KMS-11 (cell line): ENCODE results near the gene CBR1.

ENCODE experiments used
- H2AFZ ChIP-seq: fragments of 200-600 bp; sonication (generic); 2 replicates; pipeline ENCODE4 v1.6.1; 2016; ENCODE audit warnings: antibody characterized with exemption, mixed run types, low read depth
- H3K27ac ChIP-seq: fragments of 200-600 bp; sonication (generic); 2 replicates; pipeline ENCODE4 v1.6.1; 2016; ENCODE audit warnings: mild to moderate bottlenecking, mixed run types
- H3K27me3 ChIP-seq: fragments of 200-600 bp; sonication (generic); 2 replicates; pipeline ENCODE4 v1.6.1; 2017; ENCODE audit warnings: mild to moderate bottlenecking, low read depth, mixed run types, moderate library complexity; ENCODE audit not compliant: insufficient read depth
- H3K36me3 ChIP-seq: fragments of 200-600 bp; sonication (generic); 2 replicates; pipeline ENCODE4 v1.6.1; 2017; ENCODE audit warnings: mild to moderate bottlenecking, mixed run types; ENCODE audit not compliant: insufficient read depth
- H3K4me1 ChIP-seq: fragments of 200-600 bp; sonication (generic); 2 replicates; pipeline ENCODE4 v1.6.1; 2016; ENCODE audit warnings: mild to moderate bottlenecking, low read depth, mixed run types; ENCODE audit not compliant: poor library complexity, severe bottlenecking
- H3K4me2 ChIP-seq: fragments of 200-600 bp; sonication (generic); 2 replicates; pipeline ENCODE4 v1.7.0; 2016; ENCODE audit warnings: mild to moderate bottlenecking, mixed run types
- H3K4me3 ChIP-seq: fragments of 200-600 bp; sonication (generic); IDR thresholded peaks from 2 replicates; pipeline ENCODE4 v1.6.1; 2017; ENCODE audit warnings: low read depth, low read length, mixed read lengths; ENCODE audit not compliant: insufficient read depth
- H3K79me2 ChIP-seq: fragments of 200-600 bp; sonication (generic); 2 replicates; pipeline ENCODE4 v1.6.1; 2016; ENCODE audit warnings: low read depth, mixed run types; ENCODE audit not compliant: insufficient read depth
- H3K9ac ChIP-seq: fragments of 200-600 bp; sonication (generic); 2 replicates; pipeline ENCODE4 v1.6.1; 2016; ENCODE audit warnings: mild to moderate bottlenecking, mixed run types
- H4K20me1 ChIP-seq: fragments of 200-600 bp; sonication (generic); 2 replicates; pipeline ENCODE4 v1.6.1; 2016; ENCODE audit warnings: mild to moderate bottlenecking, mixed run types; ENCODE audit not compliant: insufficient read depth
- CTCF ChIP-seq: fragments of 200-600 bp; sonication (generic); conservative IDR thresholded peaks from 2 replicates; pipeline ENCODE4 v1.6.1; 2017; ENCODE audit warnings: low read depth, mild to moderate bottlenecking, antibody characterized with exemption, low read length, moderate library complexity, mixed read lengths

Gene CBR1

GRCh38 chr21:36082237-36082664, 12.4 kb downstream of the CBR1 start:
- H4K20me1 ChIP-seq: no peaks in the 10 kb centered on the region
- no peaks in the 10 kb centered on the region for H3K79me2 ChIP-seq
- H3K4me2 ChIP-seq: no peak overlapping the region
- TF ChIP-seq CTCF: no peak
- H3K4me3 ChIP-seq: no peak overlapping the region
- no peaks in the 10 kb centered on the region for H3K27me3 ChIP-seq
- H3K4me1 ChIP-seq: peaks cover 8% of the 10 kb centered on the region
- H3K9ac ChIP-seq: no peak overlapping the region
- no peaks in the 10 kb centered on the region for H3K36me3 ChIP-seq
- no peak overlapping the region for H2AFZ ChIP-seq
- H3K27ac ChIP-seq: no peak overlapping the region

- Histone ChIP-seq H2AFZ (no peak overlapping the region), H3K27ac (no peak overlapping the region), H4K20me1 (no peaks in the 10 kb centered on the region)
Observed at GRCh38 chr21:36087362-36088138, 17.7 kb downstream of the CBR1 start.

GRCh38 chr21:36089946-36090345, 20.1 kb downstream of the CBR1 start:
- no peak overlapping the region for H3K4me3 ChIP-seq
- no peak overlapping the region for H3K4me2 ChIP-seq
- TF ChIP-seq CTCF: no peak
- H3K27me3 ChIP-seq: no peaks in the 10 kb centered on the region
- no peak overlapping the region for H3K27ac ChIP-seq
- no peaks in the 10 kb centered on the region for H3K79me2 ChIP-seq
- no peaks in the 10 kb centered on the region for H4K20me1 ChIP-seq
- H3K36me3 ChIP-seq: no peaks in the 10 kb centered on the region
- no peak overlapping the region for H2AFZ ChIP-seq
- H3K4me1 ChIP-seq: no peaks in the 10 kb centered on the region
- no peak overlapping the region for H3K9ac ChIP-seq

More at GRCh38 chr21:36087362-36088138, 17.7 kb downstream of the CBR1 start:
- H3K4me2 ChIP-seq: no peak overlapping the region
- H3K9ac ChIP-seq: no peak overlapping the region
- H3K4me1 ChIP-seq: no peaks in the 10 kb centered on the region
- no peaks in the 10 kb centered on the region for H3K27me3 ChIP-seq
- no peak overlapping the region for H3K4me3 ChIP-seq
- no peak for TF ChIP-seq CTCF
- no peaks in the 10 kb centered on the region for H3K79me2 ChIP-seq
- no peaks in the 10 kb centered on the region for H3K36me3 ChIP-seq

GRCh38 chr21:36092681-36093080, 22.9 kb downstream of the CBR1 start:
- no peak for TF ChIP-seq CTCF
- H4K20me1 ChIP-seq: no peaks in the 10 kb centered on the region
- no peak overlapping the region for H2AFZ ChIP-seq
- H3K4me1 ChIP-seq: no peaks in the 10 kb centered on the region
- H3K36me3 ChIP-seq: no peaks in the 10 kb centered on the region
- H3K27ac ChIP-seq: no peak overlapping the region
- no peak overlapping the region for H3K4me3 ChIP-seq
- H3K27me3 ChIP-seq: no peaks in the 10 kb centered on the region
- no peak overlapping the region for H3K4me2 ChIP-seq
- no peak overlapping the region for H3K9ac ChIP-seq
- H3K79me2 ChIP-seq: no peaks in the 10 kb centered on the region
